ENCODE measurements around the gene CDC26. TPM values are rescaled to one million over a fixed set of nuclear protein-coding genes. Genes with fewer than 3 reads are reported as not detected.

The CDC26 gene
- total RNA-seq, 1 donor from 2014 or later = 27.0 TPM

GRCh38 chr9:113316030-113316429 lies 40.7 kb upstream of the CDC26 start:
- Mint-ChIP-seq H3K36me3 (ENCODE audit: low read depth, unreplicated experiment) (no peaks in the 10 kb centered on the region), H3K27ac (ENCODE audit: unreplicated experiment) (no peak overlapping the region), H3K27me3 (ENCODE audit: unreplicated experiment) (no peaks in the 10 kb centered on the region), H3K9me3 (ENCODE audit: unreplicated experiment) (no peaks in the 10 kb centered on the region), H3K4me1 (ENCODE audit: unreplicated experiment) (no peaks in the 10 kb centered on the region), H3K4me3 (ENCODE audit: unreplicated experiment) (no peak overlapping the region)
- no peak for DNase-seq (ENCODE audit: low spot score)
- no peak for TF ChIP-seq CTCF (IDR thresholded peaks at IDR 0.05; ENCODE audit: unreplicated experiment)

- Mint-ChIP-seq H3K27ac (ENCODE audit: unreplicated experiment) (no peak overlapping the region), H3K4me1 (ENCODE audit: unreplicated experiment) (no peaks in the 10 kb centered on the region), H3K36me3 (ENCODE audit: low read depth, unreplicated experiment) (no peaks in the 10 kb centered on the region), H3K27me3 (ENCODE audit: unreplicated experiment) (no peaks in the 10 kb centered on the region), H3K4me3 (ENCODE audit: unreplicated experiment) (no peak overlapping the region), H3K9me3 (ENCODE audit: unreplicated experiment) (no peaks in the 10 kb centered on the region)
- no peak for TF ChIP-seq CTCF (IDR thresholded peaks at IDR 0.05; ENCODE audit: unreplicated experiment)
- no peak for DNase-seq (ENCODE audit: low spot score)
Observed at GRCh38 chr9:113315231-113315630, 39.9 kb upstream of the CDC26 start.

DNA sequence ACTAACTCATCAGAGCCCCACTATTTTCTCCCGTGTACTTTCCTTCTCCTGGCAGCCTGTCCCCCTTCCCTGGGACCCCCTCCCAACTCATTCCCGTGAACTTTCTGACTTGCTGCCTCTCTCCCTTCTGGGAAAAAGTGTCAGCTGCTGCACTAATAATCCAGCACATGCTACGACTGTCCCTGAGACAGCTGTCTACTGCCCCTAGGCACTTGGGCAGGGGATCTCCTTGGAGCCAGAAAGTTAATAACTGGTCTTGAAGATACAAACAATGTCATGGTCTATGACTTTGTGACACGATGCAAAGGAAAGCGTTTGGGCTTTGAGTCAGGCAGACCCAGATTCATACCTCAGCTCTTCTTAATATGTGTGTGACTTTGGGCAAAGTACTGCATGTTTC lies 37.9 kb upstream of the CDC26 start:
- Mint-ChIP-seq H3K36me3 (ENCODE audit: low read depth, unreplicated experiment) (no peaks in the 10 kb centered on the region), H3K4me1 (ENCODE audit: unreplicated experiment) (no peaks in the 10 kb centered on the region), H3K27ac (ENCODE audit: unreplicated experiment) (no peak overlapping the region), H3K4me3 (ENCODE audit: unreplicated experiment) (no peak overlapping the region), H3K27me3 (ENCODE audit: unreplicated experiment) (no peaks in the 10 kb centered on the region), H3K9me3 (ENCODE audit: unreplicated experiment) (no peaks in the 10 kb centered on the region)
- TF ChIP-seq CTCF (IDR thresholded peaks at IDR 0.05; ENCODE audit: unreplicated experiment) = no peak
- no peak for DNase-seq (ENCODE audit: low spot score)

DNA sequence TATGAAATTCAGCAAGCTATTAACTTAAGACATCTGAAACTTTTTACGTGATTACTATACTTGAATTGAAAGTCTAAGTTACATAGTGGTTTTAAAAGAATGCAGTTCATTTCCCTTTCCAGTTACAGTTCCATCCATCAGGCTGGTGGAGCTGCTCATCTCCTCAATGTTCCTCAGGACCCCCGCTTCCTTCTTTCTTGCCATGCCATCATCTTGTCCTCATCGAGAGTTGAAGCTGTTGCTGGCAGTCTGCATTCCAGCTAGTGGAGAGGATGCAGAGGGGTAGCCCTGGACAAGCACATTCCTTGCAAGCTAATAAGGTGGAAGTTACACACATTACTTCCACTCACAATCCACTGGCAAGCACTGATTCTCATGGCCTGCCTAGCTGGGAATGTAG lies 36.6 kb upstream of the CDC26 start:
- H3K9me3 Mint-ChIP-seq (ENCODE audit: unreplicated experiment) = no peaks in the 10 kb centered on the region
- H3K27me3 Mint-ChIP-seq (ENCODE audit: unreplicated experiment) = no peaks in the 10 kb centered on the region
- H3K4me3 Mint-ChIP-seq (ENCODE audit: unreplicated experiment) = no peak overlapping the region
- TF ChIP-seq CTCF (IDR thresholded peaks at IDR 0.05; ENCODE audit: unreplicated experiment) = no peak
- DNase-seq (ENCODE audit: low spot score) = no peak
- no peak overlapping the region for H3K27ac Mint-ChIP-seq (ENCODE audit: unreplicated experiment)
- no peaks in the 10 kb centered on the region for H3K4me1 Mint-ChIP-seq (ENCODE audit: unreplicated experiment)
- H3K36me3 Mint-ChIP-seq (ENCODE audit: low read depth, unreplicated experiment) = no peaks in the 10 kb centered on the region

DNA sequence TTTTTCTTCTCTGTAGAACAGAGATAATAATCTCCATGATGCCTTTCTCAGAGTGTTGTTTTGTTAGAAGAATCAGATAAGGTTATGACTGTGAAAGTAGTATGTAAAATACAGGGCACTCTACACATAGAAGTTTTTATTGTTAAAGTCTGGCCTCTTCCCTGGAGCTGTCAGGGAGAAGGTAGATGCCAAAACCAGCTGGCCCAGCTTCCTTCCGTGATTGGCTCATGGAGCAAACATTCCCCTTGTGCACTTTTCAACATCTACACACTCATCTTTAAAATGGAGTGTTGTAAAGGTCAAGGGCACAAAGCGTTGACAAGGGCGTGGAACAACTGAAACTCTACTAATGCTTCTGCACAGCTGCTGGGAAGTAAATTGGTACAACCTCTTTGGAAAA lies 35.2 kb upstream of the CDC26 start:
- Mint-ChIP-seq H3K9me3 (ENCODE audit: unreplicated experiment) (no peaks in the 10 kb centered on the region), H3K4me1 (ENCODE audit: unreplicated experiment) (no peaks in the 10 kb centered on the region), H3K27ac (ENCODE audit: unreplicated experiment) (no peak overlapping the region), H3K4me3 (ENCODE audit: unreplicated experiment) (no peak overlapping the region), H3K27me3 (ENCODE audit: unreplicated experiment) (no peaks in the 10 kb centered on the region), H3K36me3 (ENCODE audit: low read depth, unreplicated experiment) (no peaks in the 10 kb centered on the region)
- DNase-seq (ENCODE audit: low spot score) = no peak
- TF ChIP-seq CTCF (IDR thresholded peaks at IDR 0.05; ENCODE audit: unreplicated experiment) = no peak
